OCI-M2 (cell line): ENCODE results near the gene ZNF407.

ENCODE experiments used
- DNase-seq: peaks from one replicate; lab custom pipeline; 2025; ENCODE audit not compliant: unreplicated experiment; lab: John Stamatoyannopoulos, UW

ZNF407 gene

DNA sequence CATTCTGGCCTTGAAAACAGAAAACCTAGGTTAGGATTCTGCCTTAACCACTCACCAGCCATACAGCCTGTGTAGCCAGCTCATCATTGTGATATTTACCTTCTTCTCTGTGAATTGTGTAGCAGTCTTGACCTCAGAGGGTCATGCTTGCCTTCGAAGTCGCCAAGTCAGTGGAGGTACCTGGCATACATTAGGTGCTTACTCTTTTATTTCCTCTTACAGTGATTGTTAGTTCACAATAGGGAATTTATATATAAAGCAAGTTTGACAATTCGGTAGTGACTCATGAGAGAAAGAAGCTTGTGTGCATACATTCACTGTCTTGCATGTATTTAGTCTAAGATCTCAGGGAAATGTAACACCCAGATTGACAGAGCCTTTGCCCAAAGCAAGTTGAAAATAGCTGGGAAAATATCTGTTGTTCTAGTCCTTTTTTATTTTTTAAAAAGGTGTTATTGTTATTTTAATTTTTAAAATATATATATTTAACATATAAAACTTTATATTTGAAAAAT lies 320.7 kb downstream of the ZNF407 start:
- no peak for DNase-seq

DNA sequence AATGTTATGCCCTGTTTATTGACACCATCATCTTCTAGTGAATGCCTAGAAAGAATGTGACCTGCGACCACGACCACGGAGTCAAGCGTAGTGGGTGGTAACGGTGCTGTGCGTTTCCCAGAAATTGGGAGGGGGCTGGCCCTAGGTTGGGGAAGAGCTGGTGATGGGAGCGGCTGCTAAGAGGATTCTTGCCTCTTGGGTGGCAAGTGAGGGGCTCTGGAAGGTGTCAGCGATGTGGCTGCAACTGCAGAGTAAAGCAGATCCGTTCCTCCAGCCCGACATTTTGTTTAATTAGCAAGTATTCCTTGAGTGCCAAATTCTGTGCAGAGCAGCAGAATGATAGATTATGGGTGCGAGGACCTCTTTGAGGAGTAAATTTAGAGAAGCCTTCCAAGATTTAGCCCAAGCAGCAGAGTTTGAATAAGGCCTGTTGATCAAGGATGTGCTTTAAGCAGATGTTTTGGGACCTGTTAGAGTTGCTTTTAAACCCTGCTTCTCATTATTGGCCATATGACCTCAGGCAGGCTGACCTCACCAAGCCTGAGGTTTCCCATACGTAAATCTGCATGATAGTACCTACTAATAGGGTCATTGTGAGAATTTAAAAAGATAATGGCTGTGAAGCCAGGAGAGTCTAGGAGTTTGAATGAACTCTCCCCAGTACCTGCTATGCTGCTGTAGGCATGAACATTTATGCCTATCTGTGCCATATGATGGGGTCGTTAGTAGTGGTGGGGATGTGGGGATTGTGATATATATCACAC lies 323.6 kb downstream of the ZNF407 start:
- DNase-seq = no peak

DNA sequence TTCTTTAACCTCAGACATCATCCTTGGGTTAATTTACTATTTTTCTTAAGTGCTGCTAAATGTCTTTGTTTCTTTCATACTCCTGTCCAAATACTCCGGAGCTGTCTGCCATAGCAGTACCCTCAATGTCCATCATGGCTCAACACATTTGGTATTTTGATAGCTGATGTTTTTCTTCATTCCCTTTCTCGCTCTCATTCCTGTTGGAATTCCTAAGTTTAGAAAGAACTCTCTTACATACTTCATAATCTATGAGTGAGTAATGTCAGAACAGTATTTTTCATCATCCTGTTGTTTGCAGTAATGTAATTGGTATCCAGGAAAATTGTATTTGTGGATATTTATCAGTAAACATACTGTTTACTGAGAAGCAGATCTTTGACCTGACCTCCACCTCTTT lies 328.4 kb downstream of the ZNF407 start:
- no peak for DNase-seq

DNA sequence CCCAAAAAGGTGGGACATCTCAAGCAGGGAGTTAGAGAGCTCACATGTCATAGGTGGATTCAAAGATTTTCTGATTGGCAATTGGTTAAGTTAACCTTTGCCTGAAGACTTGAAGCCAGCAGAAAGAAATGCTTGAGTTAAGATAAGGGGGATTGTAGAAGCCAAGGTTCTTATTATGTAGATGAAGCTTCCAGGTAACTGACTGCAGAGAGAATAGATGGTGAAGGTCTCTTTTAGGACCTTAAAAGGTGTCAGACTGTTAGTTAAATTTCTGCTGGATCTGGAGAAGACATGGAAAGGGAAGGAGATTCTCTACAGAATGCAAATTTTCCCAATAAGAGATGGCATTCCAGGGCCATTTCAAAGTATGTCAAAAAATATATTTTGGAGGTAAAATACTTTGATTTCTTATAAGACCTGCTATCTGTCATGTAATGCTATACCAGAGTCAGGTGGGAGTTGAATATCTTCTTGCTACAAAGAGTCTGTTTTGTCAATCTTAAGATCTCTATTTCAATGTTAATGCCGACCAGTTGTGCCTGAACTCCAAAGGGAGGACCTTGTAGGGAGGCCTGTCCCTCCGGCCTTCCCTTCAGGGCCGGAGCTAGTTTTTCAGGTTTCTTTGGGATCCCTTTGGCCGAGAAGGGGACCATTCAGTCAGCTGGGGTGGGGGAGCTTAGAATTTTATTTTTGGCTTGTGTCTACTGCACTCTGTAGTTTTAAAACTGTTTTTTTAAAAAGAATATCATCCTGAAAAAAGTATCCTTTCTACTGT lies 330.7 kb downstream of the ZNF407 start:
- no peak for DNase-seq

DNA sequence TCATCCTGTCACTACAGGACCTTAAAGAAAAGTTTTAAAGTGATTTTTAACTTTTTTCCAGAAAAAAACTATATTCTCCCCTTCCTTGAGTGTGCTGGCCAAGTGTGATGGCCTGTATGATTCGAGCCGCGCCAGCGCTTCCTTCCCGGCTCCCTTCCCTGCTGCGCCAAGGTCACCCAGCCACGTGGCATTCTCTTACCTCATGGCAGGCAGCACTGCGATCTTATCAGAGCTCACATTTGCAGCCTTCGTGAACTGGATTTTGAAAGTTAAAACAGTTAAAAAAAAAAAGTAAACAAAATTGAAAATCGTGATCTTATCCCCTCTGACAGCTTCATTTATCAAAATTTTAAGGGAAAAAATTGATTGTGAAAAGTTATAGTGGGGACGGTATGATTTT lies 331.4 kb downstream of the ZNF407 start:
- DNase-seq = no peak

DNA sequence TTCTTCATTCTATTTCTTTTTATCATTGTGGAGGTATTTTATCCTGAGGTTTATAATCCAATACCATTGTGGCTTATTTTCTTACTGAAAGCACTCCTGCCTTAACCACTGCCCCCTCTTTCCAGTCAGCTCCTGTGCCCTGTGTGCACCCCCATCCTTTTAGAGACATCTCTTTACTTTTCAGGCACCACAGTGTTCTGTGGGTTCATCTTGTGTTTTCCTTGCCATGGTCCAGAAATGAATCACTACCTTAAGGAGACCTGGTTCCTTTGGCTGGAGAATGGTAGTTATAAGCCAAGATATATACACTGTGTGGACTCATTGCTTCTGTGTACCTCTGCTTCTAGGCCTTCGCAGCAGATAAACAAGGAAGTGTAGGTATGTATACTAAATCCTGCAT lies 332.9 kb downstream of the ZNF407 start:
- no peak for DNase-seq

DNA sequence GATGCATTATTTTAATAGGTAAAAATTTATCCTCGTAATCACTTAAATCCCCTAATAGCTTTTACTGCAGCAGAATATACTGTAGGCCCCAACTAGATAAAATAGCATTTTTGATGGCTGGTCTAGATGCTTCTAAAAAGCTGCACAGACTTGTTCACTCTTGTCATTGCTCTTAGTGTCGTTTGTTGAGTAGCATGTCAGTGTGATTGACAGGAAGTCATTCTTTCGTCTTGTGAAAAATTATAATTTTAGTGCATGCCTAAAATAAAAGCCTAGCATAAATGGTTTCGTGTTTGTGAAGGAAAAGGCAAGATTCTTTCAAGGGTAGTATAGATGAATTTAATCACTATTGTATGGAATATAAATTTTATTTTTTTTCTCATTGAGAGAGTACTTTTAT lies 336.3 kb downstream of the ZNF407 start:
- DNase-seq = no peak

DNA sequence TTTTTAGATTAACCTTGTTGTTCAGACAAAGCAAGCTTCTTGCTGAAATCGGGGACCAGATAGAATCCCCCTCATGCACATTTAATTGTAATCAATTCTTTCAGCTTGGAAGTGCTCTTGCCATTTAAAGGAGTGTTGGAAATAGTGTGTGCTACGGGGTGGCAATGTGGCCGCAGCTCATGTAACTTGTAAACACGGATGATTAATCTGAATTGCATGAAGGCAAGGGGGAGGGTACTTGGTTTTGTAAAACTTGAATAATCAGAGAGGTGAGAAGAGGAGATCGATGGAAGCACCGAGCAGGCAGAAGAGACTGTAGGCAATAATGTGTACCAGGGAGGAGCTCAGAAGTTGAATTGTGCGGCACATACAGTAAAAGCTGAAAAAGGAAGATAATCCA lies 337.8 kb downstream of the ZNF407 start:
- DNase-seq = no peak

DNA sequence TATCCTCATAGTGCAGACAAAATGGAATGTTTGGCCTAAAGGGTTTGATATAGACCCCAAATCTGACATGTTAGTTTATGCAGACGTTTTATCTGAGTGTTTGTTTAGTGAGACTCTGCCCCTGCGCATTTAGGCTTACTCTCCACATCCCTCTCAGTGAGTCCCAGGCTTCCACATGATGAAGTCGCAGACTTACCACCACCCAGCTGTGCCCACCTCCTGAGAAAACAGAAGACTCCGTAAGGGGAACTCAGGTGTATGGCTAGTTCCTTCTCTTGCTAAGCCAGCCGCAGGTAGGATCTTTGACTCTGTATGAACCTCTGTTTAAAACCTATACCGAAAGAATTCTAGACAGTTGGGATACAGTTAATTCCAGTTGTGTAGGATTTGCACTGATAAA lies 338.7 kb downstream of the ZNF407 start:
- no peak for DNase-seq

DNA sequence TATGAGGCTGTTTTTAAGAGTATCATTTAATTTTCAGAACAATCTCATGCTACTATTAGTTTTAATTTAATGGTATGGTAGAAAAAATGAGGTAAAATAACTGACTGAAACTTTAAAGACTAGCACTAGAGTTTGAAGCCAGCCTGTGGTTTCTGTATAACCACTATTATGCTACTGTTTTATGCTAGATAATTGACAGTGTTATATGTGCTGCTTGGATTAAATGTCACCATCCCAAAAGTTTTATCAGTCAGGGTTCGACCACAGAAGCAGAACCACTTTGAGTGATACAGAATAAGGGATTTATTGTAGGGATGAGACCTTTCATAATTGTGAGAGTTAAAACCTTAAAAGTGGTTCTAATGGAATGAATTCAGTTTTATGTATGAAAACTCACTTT lies 339.6 kb downstream of the ZNF407 start:
- DNase-seq = no peak

- no peak for DNase-seq
Measured at GRCh38 chr18:74940856-74941255, 343.2 kb downstream of the ZNF407 start.

GRCh38 chr18:74942319-74942910 lies 344.7 kb downstream of the ZNF407 start:
- DNase-seq = no peak

DNA sequence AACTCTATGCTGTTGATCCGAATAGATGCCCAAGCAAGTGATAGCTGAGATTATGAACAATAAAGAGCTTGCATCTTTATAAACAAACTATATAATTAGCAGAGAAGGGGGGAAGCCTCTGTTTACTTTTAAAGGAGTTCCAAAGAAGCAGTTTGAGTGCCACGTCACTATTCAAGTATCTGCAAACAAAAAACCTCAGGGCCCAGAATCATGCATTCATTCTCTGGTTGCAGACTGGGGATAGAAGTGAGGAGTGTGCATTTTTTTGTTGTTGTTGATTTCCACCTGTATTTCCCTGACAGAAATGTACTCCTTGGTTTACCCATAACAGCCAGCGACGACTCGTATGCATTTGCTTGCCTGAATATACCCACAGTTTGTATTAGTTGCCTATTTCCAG lies 347.0 kb downstream of the ZNF407 start:
- no peak for DNase-seq

DNA sequence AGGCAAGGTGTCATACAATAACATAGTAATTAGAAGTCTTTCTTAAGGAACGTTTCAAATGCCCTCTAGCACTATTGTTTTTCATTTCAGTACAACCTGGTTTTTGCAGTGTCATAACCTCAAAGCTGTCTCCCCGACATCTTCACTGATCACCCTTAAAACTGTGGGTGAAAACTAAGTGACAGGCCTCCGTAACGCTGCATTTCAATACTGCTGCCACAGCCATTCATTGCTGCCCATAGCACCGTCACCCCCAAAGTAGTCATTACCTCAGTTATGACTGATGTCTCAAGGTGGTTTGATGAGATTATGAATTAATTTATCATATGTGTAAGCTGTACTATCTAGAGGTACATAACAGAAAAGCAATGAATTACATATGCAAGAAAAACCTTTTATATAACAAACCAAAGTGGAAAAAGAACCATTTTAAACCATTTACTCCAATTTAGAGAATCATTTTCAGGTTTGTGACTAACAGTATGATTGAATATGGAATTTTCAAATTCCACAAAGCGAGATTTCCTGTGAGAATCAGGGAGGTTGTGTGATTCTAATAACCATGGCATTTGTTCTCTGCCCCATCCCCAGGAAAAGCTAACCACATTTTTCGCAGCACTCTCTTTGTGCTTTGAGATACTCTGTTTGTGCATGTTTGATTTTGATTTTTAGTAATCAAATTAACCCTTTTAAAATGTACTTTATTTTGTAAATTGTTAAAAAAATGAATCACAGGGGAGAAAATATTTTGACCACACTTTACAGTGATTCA lies 348.3 kb downstream of the ZNF407 start:
- DNase-seq = no peak

DNA sequence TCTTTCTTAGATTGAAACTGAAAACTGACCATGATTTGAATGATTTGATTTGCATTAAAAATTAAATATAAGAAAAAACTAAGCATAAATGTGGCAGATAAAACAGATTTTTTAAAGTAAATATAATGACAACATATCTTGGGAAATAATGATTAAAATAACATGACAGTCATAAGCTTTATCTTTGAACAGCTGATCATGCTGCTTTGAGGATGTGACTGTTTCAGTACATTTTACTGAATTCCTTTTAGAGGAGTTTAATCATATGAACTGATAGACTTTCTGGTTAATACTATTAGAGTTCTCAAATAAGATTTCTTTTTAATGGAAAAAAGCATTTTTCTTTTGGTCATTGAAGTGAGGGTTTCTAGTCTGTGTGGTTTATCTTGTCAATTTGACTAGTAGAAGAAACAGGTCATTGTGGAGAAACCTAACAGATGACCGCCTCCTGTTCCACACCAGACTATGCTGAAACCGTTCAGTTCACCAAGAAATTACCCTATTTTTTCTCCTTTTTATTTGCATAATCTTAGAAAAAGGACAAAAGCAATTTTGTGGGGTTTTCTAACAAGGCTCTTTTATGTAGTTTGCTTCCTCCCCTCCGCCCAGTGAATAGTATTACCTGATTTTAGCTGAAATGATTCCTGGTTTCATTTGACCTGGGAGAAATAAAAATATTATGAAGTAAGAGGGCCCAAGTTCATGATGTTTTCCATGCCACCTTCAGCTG lies 349.1 kb downstream of the ZNF407 start:
- DNase-seq = no peak

DNA sequence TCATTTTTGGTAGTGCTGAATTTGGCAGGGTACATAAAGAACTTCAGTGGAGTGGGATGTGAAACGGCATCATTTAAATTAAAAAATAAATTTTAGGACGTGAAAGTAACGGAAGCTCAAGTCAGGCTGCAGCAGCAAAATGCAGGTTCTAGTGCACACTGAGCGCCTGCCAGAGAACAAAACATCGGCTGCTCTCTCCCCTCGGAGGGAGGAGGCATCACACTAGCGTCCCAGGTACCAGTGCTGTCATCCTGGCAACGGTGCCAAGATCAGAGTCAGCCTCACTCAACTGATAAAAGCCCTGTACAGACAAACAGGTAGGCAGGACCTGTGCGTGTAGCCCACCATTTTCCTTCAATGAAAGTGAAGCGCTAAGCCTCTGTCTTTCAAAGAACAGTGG lies 349.7 kb downstream of the ZNF407 start:
- DNase-seq = no peak

DNA sequence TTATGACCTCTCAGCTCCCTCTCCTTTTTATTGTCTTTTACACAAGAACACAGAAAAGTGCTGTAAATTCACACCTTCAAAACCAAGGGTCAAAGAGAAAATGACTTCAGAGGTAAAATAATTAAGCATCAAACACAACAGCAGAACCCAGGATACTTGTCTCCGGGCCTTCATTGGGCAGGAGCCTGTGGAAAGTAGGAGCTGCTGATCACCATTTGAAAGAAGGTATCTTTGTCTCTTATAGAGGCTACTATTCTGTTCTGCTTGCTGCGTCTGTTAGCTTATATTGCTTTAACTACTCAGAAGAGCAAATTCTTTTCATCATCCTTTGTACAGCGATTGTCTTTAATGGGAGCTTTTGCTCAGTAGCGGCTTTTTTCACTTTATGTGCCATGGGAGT lies 350.2 kb downstream of the ZNF407 start:
- DNase-seq = no peak

- DNase-seq = no peak
Measured at GRCh38 chr18:74949611-74950010, 351.9 kb downstream of the ZNF407 start.

DNA sequence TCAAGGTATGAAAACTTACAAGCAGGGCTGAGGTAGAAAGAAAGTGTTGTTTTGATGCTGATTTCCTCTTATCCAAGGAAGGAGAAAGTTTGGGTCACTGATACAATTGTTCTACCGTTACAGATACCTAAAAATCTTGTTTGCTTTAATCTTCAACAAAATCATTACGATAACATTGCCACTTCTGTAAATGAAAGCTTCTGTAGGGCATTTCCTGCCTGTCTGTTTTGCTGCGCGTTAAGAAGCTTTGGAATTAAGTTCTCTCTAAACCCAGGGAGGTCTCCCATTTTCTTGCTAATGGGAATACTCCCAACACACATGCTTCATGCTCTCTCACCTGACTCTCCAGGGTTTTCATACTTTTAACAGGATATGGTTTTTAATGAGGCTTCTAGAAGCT lies 352.8 kb downstream of the ZNF407 start:
- no peak for DNase-seq

GRCh38 chr18:74951165-74951760 lies 353.6 kb downstream of the ZNF407 start:
- no peak for DNase-seq
